HL-60 (cell line): ENCODE data around the gene ATP1A1.

Experiments used
- CTCF ChIP-seq: IDR thresholded peaks from one replicate; pipeline ENCODE4 v1.5.1; 2011; ENCODE audit warnings: low read length, control low read depth, inconsistent platforms; ENCODE audit not compliant: insufficient read depth
- POLR2AphosphoS5 ChIP-seq: IDR thresholded peaks from 2 replicates; pipeline ENCODE4 v1.6.1; 2012; ENCODE audit warnings: low read depth
- REST ChIP-seq: IDR thresholded peaks from 2 replicates; pipeline ENCODE4 v1.6.1; 2012; ENCODE audit warnings: low read depth; ENCODE audit not compliant: insufficient replicate concordance
- SPI1 ChIP-seq: IDR thresholded peaks from 2 replicates; pipeline ENCODE4 v1.6.1; 2012; ENCODE audit warnings: low read depth, mild to moderate bottlenecking, borderline replicate concordance

GRCh38 chr1:116362050-116362449 lies 11.0 kb upstream of the ATP1A1 start:
- no peak for TF ChIP-seq CTCF
- TF ChIP-seq REST, result no peak
- no peak for TF ChIP-seq POLR2AphosphoS5
- no peak for TF ChIP-seq SPI1
